GM10847 (cell line): ENCODE results near the gene AKT1.

ENCODE experiments used
- POLR2A ChIP-seq: IDR thresholded peaks from 2 replicates; pipeline ENCODE4 v1.6.1; 2011; ENCODE audit not compliant: insufficient read length; ENCODE audit errors: extremely low read depth

AKT1 gene

DNA sequence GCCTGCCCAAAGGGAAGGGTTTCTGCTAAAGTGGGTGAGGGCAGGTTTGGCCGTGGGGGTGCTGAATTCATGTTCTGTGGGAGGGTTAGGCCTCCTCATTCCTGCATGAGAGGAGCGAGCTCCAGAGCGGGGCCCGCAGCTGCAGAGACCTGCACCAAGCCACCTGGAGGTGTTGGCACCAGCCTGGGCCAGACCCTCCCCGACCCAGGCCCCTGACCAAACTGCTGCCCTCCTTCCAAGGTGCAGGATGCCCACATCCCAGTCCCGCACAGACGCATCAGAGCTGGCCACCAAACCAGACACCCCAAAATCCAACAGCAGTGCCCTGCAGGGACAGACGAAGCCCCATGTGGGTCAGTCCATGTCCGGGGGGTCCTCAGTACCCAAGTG is 61.0 kb downstream of the AKT1 start:
- TF ChIP-seq POLR2A: no peak

DNA sequence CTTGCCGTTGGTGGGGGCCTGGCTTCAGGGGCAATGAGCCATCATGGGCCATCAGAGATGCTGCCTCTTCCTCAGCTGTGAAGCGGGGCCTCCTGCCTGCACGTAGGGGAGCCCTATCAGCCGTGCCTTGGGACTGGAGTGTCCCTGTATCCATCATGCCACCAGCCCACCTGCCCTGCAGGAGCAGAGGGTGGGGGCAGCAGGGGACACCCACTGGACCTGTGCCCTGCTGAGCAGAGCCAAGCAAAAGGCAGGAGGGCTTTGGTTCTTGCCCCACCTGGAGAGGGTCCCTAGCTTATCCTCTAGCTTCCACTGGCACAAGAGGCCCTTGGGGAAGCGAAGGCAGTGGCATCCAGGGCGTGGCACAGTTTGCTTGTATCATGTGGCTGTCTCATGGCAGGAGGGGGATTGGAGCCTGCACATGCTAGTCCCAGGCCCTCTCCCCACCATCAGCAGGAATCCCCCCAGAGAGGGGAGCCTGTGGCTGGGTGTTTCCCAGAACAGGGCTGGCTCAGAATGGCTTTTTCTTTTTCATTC is 61.4 kb downstream of the AKT1 start:
- no peak for TF ChIP-seq POLR2A

DNA sequence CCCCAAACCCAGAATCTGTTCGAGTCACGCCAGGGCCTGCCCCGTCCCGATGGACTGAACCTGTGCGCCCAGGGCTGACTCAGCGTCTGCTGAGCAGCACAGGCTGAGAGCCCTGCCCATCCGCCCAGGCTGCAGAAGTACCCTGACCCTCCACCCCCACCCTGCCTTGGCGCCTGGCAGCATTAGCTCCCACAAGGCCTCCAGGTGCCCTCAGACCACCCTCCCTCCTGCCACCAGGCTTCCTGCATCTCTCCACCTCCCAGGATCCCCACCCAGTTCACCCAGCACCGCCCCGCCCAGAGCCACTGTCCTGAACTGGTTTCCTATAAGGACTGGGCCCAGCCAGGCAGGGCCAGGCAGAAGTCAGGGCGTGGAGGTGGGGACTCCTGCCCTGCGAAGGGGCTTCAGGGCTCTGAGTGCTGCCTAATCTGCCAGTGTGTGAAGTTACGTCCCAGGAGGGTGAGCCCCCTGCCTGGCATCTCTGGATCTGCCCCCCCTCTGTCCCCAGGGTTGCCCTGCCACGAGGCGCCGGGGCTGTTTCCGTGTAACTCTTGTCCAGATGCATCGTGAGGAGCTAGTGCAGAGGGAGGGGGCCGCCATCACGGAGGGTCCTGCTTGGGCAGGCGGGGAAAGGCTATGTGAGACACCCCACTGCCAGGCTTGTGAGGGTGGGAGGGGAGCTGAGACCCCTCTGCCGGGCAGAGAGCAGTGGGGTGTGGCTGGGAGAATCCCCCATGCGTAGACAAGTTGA is 62.4 kb downstream of the AKT1 start:
- no peak for TF ChIP-seq POLR2A

DNA sequence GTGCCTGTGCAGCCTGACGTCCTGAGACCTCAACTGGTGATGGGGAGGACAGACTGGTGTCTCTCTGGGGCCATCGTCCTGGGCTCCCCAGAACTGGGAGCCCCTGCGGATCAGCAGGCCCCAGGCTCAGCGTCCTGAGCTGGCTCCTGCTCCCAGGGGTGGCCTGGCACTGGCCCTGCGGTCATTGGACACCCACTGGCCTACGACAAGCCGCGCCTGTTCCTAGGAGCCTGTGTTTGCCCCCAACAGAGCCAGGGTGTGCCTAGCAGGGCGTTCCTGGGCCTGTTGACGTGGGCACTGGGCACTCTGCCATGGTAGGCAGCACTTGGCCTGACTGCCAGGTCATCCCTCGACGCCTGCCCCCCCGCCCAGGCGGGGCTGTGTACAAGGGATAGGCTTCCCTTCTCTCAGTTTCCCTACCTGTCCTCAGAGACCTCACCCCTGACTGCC is 63.2 kb downstream of the AKT1 start:
- no peak for TF ChIP-seq POLR2A

DNA sequence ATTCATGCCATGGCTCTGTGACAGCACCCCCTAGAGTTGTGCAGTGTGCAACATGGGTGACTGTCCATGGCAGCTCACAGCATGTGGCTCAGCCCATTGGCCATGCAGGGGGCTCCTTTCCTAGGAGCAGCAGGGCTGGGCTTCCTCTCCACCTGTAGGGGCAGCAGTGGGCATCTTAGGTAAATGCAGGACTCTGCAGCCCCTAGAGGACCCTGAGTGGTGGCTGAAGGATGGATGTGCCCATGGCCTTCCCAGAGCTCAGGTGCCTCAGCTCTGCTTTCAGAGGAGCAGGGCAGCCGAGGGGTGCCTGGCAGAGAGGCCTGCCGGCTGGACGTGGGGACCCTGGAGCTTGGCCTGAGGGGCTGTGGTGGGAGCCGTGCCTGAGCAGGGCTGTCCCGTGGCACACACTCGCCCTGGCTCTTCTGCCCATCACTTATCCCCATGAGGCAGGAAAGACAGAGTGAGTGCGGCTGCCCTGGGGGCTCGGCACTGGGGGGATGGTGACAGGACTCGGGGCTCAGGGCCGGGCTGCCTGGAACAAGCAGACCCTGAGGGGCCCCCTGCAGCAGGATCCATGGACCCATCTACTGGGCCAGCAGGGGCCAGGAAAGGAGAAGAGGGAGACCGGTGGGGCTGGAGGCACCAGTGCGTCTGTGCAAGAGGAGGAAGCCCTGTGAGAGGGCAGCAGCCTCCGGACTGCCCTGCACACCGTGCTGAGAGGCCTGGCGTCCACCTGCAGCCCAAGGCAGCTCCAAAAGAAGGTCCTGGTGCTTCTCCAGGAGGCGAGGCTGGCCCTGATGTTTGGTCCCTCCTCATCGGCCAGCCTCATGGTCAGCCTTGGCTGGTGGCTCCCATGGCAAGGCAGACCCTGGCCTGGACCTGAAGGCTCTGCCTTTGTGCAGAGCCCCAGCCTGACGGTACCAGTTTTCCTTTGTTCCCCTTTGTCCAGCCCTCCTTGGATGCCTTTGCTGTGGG is 63.9 kb downstream of the AKT1 start:
- TF ChIP-seq POLR2A: no peak

GRCh38 chr14:104730487-104730886 is 65.1 kb downstream of the AKT1 start:
- no peak for TF ChIP-seq POLR2A

- no peak for TF ChIP-seq POLR2A
Measured at GRCh38 chr14:104729835-104730181, 65.7 kb downstream of the AKT1 start.

- TF ChIP-seq POLR2A: no peak
Measured at GRCh38 chr14:104728631-104729030, 66.9 kb downstream of the AKT1 start.

GRCh38 chr14:104726600-104727451 is 68.7 kb downstream of the AKT1 start:
- TF ChIP-seq POLR2A: no peak

- TF ChIP-seq POLR2A: no peak
Measured at GRCh38 chr14:104725772-104726548, 69.6 kb downstream of the AKT1 start.

GRCh38 chr14:104724981-104725771 is 70.4 kb downstream of the AKT1 start:
- no peak for TF ChIP-seq POLR2A

GRCh38 chr14:104724407-104724980 is 71.1 kb downstream of the AKT1 start:
- TF ChIP-seq POLR2A: no peak
